HepG2 (cell line): Measurements from ENCODE around the gene KREMEN1. TPM values are rescaled to one million over a fixed set of nuclear protein-coding genes. Genes with fewer than 3 reads are reported as not detected.

Experiments used
- polyA plus RNA-seq, 8 experiments: library from polyadenylated mRNA; depleted of rRNA in 3 of 8; stranded (reverse) in 7 of 8; unstranded in 1 of 8; fragments of >200 nt; fragmentation: Illumina TruSeq in 4 of 8; extraction: Trizol in 4 of 8; gene quantifications; 2 replicates each; pipeline versions ENCODE4 v1.2.1 to v1.2.3, GENCODE V29; 2011 to 2016; ENCODE audit warnings: low read depth in 4 of 8, missing spikeins in 1 of 8, mixed read lengths in 1 of 8; ENCODE audit not compliant: insufficient read depth in 1 of 8
- small RNA-seq, 3 experiments: library from RNA; depleted of rRNA; stranded (forward); fragments of <200 nt; gene quantifications; one replicate each; pipeline ENCODE3, GENCODE V24; 2012; ENCODE audit warnings: low read depth in 2 of 3, low replicate concordance in 1 of 3; ENCODE audit not compliant: insufficient read length in 3 of 3, insufficient read depth in 2 of 3
- total RNA-seq, 5 experiments: library from RNA; depleted of rRNA; stranded (reverse); fragments of >200 nt; fragmentation: Illumina TruSeq; extraction: Trizol; gene quantifications; 2 replicates each; pipeline ENCODE4 v1.2.3, GENCODE V29; 2016; ENCODE audit warnings: low read depth in 1 of 5

The KREMEN1 gene
- total and polyA plus RNA-seq, 2 of the 13 experiments (the other 11 are each of a cell fraction or from before 2014, with no cell fraction given), result 9.8 to 13.8 TPM

Small RNA genes within 50 kb of the gene (small RNA-seq; reads per million reads assigned to genes)
- 0 reads per million in 3 experiments for gene RNU6-1219P
- gene RNU6-810P, result 0 reads per million in 3 experiments

Other genes with a start within 250 kb of the KREMEN1 start
- 17.6 and 36.7 TPM in 2 replicates for gene ZNRF3, start 189.5 kb upstream of the KREMEN1 start, total RNA-seq (2016; rRNA removed; fragmentation: Illumina TruSeq; extraction: Trizol)
- 17.4 and 20.3 TPM in 2 replicates for gene ZNRF3, start 189.5 kb upstream of the KREMEN1 start, polyA plus RNA-seq (2011; rRNA removed)
- not detected in 2 replicates for gene C22orf31, start 11.2 kb upstream of the KREMEN1 start, total RNA-seq (2016; rRNA removed; fragmentation: Illumina TruSeq; extraction: Trizol)
- not detected in 2 replicates for gene C22orf31, start 11.2 kb upstream of the KREMEN1 start, polyA plus RNA-seq (2011; rRNA removed)
- 0.21 and 0.82 TPM in 2 replicates for gene EMID1, start 132.9 kb downstream of the KREMEN1 start, total RNA-seq (2016; rRNA removed; fragmentation: Illumina TruSeq; extraction: Trizol)
- 0.45 and 0.81 TPM in 2 replicates for gene EMID1, start 132.9 kb downstream of the KREMEN1 start, polyA plus RNA-seq (2011; rRNA removed)
- 12.6 and 26.7 TPM in 2 replicates for gene RHBDD3, start 194.9 kb downstream of the KREMEN1 start, total RNA-seq (2016; rRNA removed; fragmentation: Illumina TruSeq; extraction: Trizol)
- 12.1 and 21.0 TPM in 2 replicates for gene RHBDD3, start 194.9 kb downstream of the KREMEN1 start, polyA plus RNA-seq (2011; rRNA removed)
- gene EWSR1, start 195.2 kb downstream of the KREMEN1 start, total RNA-seq (2016; rRNA removed; fragmentation: Illumina TruSeq; extraction: Trizol), result 167 and 211 TPM in 2 replicates
- 326 and 401 TPM in 2 replicates for gene EWSR1, start 195.2 kb downstream of the KREMEN1 start, polyA plus RNA-seq (2011; rRNA removed)
- 2.6 and 3.3 TPM in 2 replicates for gene GAS2L1, start 233.6 kb downstream of the KREMEN1 start, total RNA-seq (2016; rRNA removed; fragmentation: Illumina TruSeq; extraction: Trizol)
- 1.8 and 2.2 TPM in 2 replicates for gene GAS2L1, start 233.6 kb downstream of the KREMEN1 start, polyA plus RNA-seq (2011; rRNA removed)
- 0.22 TPM in 1 of 2 replicates, not detected in the other for gene RASL10A, start 242.7 kb downstream of the KREMEN1 start, total RNA-seq (2016; rRNA removed; fragmentation: Illumina TruSeq; extraction: Trizol)
- 0.05 and 0.08 TPM in 2 replicates for gene RASL10A, start 242.7 kb downstream of the KREMEN1 start, polyA plus RNA-seq (2011; rRNA removed)